Stimulated activated naive CD4-positive, alpha-beta T cell treated with Interleukin-2 at 50 U/mL for 16 hours (primary cell): ENCODE data around the gene RNF207.
"Not testable (repeated sequence)": the region's sequence is repeated elsewhere in the genome, so short reads cannot be mapped to it uniquely, and the experiment has no call there.

Experiments used
- DNase-seq: peaks from one replicate; lab custom pipeline; 2025; lab: John Stamatoyannopoulos, UW

RNF207 gene

GRCh38 chr1:6200188-6200809 lies 5.6 kb upstream of the RNF207 start:
- no peak for DNase-seq

GRCh38 chr1:6202256-6202655 lies 3.7 kb upstream of the RNF207 start:
- DNase-seq: no peak

- DNase-seq: no peak
Observed at GRCh38 chr1:6206520-6206855, 569 bp downstream of the RNF207 start.

GRCh38 chr1:6207075-6207885 lies 1.4 kb downstream of the RNF207 start:
- DNase-seq: no peak

GRCh38 chr1:6207921-6208320 lies 2.0 kb downstream of the RNF207 start:
- no peak for DNase-seq

GRCh38 chr1:6208723-6209660 lies 3.1 kb downstream of the RNF207 start:
- no peak for DNase-seq

- no peak for DNase-seq
Observed at GRCh38 chr1:6209661-6210580, 4.0 kb downstream of the RNF207 start.

- no peak for DNase-seq
Observed at GRCh38 chr1:6210591-6211355, 4.9 kb downstream of the RNF207 start.

- no peak for DNase-seq
Observed at GRCh38 chr1:6211731-6212130, 5.8 kb downstream of the RNF207 start.

GRCh38 chr1:6212193-6212959 lies 6.5 kb downstream of the RNF207 start:
- DNase-seq: no peak

GRCh38 chr1:6218375-6219164 lies 12.7 kb downstream of the RNF207 start:
- no peak for DNase-seq

GRCh38 chr1:6219641-6220040 lies 13.7 kb downstream of the RNF207 start:
- DNase-seq: not testable (repeated sequence)

GRCh38 chr1:6220236-6220635 lies 14.3 kb downstream of the RNF207 start:
- DNase-seq: no peak

- DNase-seq: no peak
Observed at GRCh38 chr1:6221210-6221784, 15.4 kb downstream of the RNF207 start.

GRCh38 chr1:6222636-6223035 lies 16.7 kb downstream of the RNF207 start:
- DNase-seq: no peak

GRCh38 chr1:6223617-6224016 lies 17.7 kb downstream of the RNF207 start:
- no peak for DNase-seq

- DNase-seq: no peak
Observed at GRCh38 chr1:6224718-6225117, 18.8 kb downstream of the RNF207 start.

- no peak for DNase-seq
Observed at GRCh38 chr1:6225651-6226050, 19.7 kb downstream of the RNF207 start.

- no peak for DNase-seq
Observed at GRCh38 chr1:6233376-6233775, 27.5 kb downstream of the RNF207 start.
